HFF-Myc (cell line): ENCODE data around the gene NAP1L5.

ENCODE experiments used
- DNase-seq: peaks from one replicate; pipeline ENCODE4 v3.0.0-alpha.2; 2011; ENCODE audit warnings: low read depth; ENCODE audit errors: extremely low read depth
- H3K4me3 ChIP-seq: replicated peaks from 2 replicates; pipeline ENCODE4 v1.5.1; 2011; ENCODE audit warnings: low read depth, mild to moderate bottlenecking, control low read depth, low read length
- CTCF ChIP-seq: IDR thresholded peaks from 2 replicates; pipeline ENCODE4 v1.5.1; 2012; ENCODE audit warnings: mild to moderate bottlenecking, low read depth, low read length, control low read depth; ENCODE audit errors: missing control alignments

The NAP1L5 gene

GRCh38 chr4:88697588-88698329, at the start of gene NAP1L5:
Gene NAP1L5, minus strand, starts transcription at chr4:88697829. Its CDS starts 75 bp downstream, at chr4:88697754.
- TF ChIP-seq CTCF: no peak
- DNase-seq: no peak

GRCh38 chr4:88747351-88747750, 49.7 kb upstream of the NAP1L5 start:
- H3K4me3 ChIP-seq: no peak overlapping the region
- no peak for DNase-seq
- no peak for TF ChIP-seq CTCF

More at GRCh38 chr4:88697588-88698329, at the start of gene NAP1L5:
- H3K4me3 ChIP-seq: peak within 1 kb of the TSS; percentile 63

- no peak for TF ChIP-seq CTCF
- DNase-seq: no peak
- H3K4me3 ChIP-seq: no peak overlapping the region
These were observed 48.6 kb upstream of the NAP1L5 start for GRCh38 chr4:88746206-88746605.

- no peak overlapping the region for H3K4me3 ChIP-seq
- TF ChIP-seq CTCF: no peak
- DNase-seq: no peak
These were observed 48.0 kb upstream of the NAP1L5 start for GRCh38 chr4:88745581-88746163.

GRCh38 chr4:88745175-88745574, 47.5 kb upstream of the NAP1L5 start:
- DNase-seq: no peak
- no peak overlapping the region for H3K4me3 ChIP-seq
- no peak for TF ChIP-seq CTCF

GRCh38 chr4:88744609-88745008, 47.0 kb upstream of the NAP1L5 start:
- no peak overlapping the region for H3K4me3 ChIP-seq
- no peak for TF ChIP-seq CTCF
- DNase-seq: no peak

GRCh38 chr4:88743696-88744095, 46.1 kb upstream of the NAP1L5 start:
- no peak for TF ChIP-seq CTCF
- H3K4me3 ChIP-seq: no peak overlapping the region
- no peak for DNase-seq
